Fibroblast of villous mesenchyme (primary cell): ENCODE measurements around the gene MRPL2. TPM values are rescaled to one million over a fixed set of nuclear protein-coding genes. Genes with fewer than 3 reads are reported as not detected.

ENCODE experiments used
- DNase-seq: peaks from one replicate; pipeline ENCODE4 v3.0.0-alpha.2; 2010; ENCODE audit warnings: low read depth
- H3K4me3 ChIP-seq: 2 replicates; pipeline ENCODE4 v1.5.1; 2011; ENCODE audit warnings: low read depth, mild to moderate bottlenecking, low read length
- total RNA-seq: library from RNA; depleted of rRNA; stranded (reverse); fragments of >200 nt; gene quantifications from 2 replicates; pipeline ENCODE4 v1.2.3, GENCODE V29; 2012
- TF ChIP-seq, protein P1 (sequence below): IDR thresholded peaks from 2 replicates; pipeline ENCODE4 v1.5.1; 2012; ENCODE audit warnings: low read depth, mild to moderate bottlenecking, low read length; ENCODE audit not compliant: insufficient read depth

The MRPL2 gene
- total RNA-seq, 1 donor = 20.7 TPM

DNA sequence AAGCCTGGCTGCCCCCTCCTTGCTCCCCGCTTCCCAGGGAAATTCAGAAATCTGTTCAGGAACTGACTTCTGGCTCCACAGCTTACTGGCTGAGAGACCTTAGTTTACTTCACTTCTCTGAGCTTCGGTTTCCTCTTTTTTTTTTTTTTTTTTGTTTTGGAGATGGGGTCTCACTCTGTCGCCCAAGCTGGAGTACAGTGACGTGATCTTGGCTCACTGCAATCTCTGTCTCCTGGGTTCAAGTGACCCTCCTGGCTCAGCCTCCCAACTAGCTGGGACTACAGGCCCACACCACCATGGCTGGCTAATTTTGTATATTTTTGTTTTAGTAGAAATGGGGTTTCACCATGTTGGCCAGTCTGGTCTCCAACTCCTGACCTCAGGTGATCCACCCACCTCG lies 31.8 kb upstream of the MRPL2 start:
- no peak overlapping the region for H3K4me3 ChIP-seq
- DNase-seq = no peak
- TF ChIP-seq, protein P1, sequence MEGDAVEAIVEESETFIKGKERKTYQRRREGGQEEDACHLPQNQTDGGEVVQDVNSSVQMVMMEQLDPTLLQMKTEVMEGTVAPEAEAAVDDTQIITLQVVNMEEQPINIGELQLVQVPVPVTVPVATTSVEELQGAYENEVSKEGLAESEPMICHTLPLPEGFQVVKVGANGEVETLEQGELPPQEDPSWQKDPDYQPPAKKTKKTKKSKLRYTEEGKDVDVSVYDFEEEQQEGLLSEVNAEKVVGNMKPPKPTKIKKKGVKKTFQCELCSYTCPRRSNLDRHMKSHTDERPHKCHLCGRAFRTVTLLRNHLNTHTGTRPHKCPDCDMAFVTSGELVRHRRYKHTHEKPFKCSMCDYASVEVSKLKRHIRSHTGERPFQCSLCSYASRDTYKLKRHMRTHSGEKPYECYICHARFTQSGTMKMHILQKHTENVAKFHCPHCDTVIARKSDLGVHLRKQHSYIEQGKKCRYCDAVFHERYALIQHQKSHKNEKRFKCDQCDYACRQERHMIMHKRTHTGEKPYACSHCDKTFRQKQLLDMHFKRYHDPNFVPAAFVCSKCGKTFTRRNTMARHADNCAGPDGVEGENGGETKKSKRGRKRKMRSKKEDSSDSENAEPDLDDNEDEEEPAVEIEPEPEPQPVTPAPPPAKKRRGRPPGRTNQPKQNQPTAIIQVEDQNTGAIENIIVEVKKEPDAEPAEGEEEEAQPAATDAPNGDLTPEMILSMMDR = no peak

DNA sequence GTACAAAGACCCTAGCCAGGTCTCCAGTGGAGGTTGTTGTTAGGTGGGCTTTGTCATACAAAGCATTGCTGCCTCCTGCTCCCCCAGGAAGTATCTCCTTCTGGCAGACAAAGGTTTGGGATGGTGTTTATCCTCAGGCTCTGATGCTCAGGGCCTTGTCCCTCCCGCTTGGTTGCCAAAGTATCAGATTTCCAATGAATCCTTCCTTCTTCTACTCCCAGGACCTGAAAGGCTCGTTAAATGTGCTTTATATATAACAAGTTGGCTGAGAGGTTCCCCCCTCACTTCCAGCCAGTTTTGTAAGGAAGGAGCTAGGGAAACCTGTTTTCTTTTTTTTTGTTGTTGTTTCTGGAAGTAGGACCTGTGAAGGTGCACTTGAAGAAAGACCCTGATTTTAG lies 31.3 kb upstream of the MRPL2 start:
- TF ChIP-seq, protein P1 = no peak
- DNase-seq = peak; percentile 54
- no peak overlapping the region for H3K4me3 ChIP-seq

GRCh38 chr6:43089874-43090558 lies 30.8 kb upstream of the MRPL2 start:
- DNase-seq = no peak
- TF ChIP-seq, protein P1 = no peak

GRCh38 chr6:43089467-43089866 lies 30.2 kb upstream of the MRPL2 start:
- no peak overlapping the region for H3K4me3 ChIP-seq
- TF ChIP-seq, protein P1 = no peak
- DNase-seq = no peak

More at GRCh38 chr6:43089874-43090558, 30.8 kb upstream of the MRPL2 start:
- H3K4me3 ChIP-seq = no peak overlapping the region

- TF ChIP-seq, protein P1 = no peak
- H3K4me3 ChIP-seq = no peak overlapping the region
- no peak for DNase-seq
Measured at GRCh38 chr6:43088654-43089056, 29.4 kb upstream of the MRPL2 start.

DNA sequence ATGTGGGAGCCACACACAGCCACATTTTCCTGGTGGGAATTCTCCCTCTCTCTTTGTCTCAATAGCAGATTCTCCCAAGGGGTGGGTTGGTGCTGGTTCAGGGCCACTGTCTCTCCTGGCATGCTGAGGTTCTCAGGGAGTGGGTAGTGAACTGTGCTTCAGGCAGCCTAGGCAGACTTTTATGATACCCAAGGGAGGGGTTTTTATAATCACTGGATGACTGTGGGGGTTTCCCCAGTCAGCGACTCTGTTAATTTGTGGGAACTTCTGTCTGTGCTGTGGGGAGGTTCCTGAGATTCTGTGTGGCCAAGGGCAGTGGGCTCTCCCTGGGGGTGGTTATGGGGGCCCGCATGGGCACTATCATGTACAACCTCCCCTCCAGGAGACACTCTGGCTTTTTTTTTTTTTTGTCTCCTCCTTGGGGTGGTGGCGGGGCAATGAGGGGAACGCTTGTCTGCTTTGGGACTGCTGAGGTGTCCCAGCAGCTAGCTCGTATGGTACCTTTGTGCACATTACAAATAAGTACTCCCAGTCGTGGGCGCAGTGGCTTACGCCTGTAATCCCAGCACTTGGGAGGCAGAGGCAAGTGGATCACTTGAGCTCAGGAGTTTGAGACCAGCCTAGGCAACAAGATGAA lies 26.9 kb upstream of the MRPL2 start:
- H3K4me3 ChIP-seq = no peak overlapping the region
- no peak for DNase-seq
- TF ChIP-seq, protein P1 = no peak
